ENCODE data around the gene TXNDC17.

DNA sequence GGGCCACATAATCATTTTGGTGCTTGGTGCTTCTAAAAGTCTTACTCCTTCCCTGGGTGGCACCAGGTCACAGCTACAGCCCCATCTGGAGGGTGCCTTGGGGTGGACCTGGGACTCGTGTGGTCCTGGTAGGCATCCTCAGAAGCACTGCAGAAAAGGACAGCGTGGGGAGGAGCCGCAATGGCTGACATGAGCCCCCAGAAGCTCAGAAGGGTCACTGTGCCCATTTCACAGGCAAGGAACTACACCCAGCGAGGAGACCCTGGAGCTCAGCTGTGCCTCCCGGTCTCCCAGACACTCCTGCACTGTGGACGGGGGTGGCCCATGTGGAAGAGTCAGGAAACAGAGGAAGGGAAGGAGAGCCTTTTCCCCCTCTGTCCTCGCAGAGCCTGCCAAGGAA lies 37.1 kb downstream of the TXNDC17 start:
- TF ChIP-seq POU6F1 (CRISPR knock-in tag; IDR thresholded peaks at IDR 0.05; ENCODE audit: borderline replicate concordance, low read depth) = no peak
- TF ChIP-seq OSR1 (CRISPR knock-in tag; IDR thresholded peaks at IDR 0.05) = no peak
- TF ChIP-seq ARNTL (CRISPR knock-in tag; IDR thresholded peaks at IDR 0.05; ENCODE audit: borderline replicate concordance, low read depth) = no peak
- no peak for TF ChIP-seq PPARA (CRISPR knock-in tag; IDR thresholded peaks at IDR 0.05; ENCODE audit: borderline replicate concordance)
- TF ChIP-seq, protein P1, sequence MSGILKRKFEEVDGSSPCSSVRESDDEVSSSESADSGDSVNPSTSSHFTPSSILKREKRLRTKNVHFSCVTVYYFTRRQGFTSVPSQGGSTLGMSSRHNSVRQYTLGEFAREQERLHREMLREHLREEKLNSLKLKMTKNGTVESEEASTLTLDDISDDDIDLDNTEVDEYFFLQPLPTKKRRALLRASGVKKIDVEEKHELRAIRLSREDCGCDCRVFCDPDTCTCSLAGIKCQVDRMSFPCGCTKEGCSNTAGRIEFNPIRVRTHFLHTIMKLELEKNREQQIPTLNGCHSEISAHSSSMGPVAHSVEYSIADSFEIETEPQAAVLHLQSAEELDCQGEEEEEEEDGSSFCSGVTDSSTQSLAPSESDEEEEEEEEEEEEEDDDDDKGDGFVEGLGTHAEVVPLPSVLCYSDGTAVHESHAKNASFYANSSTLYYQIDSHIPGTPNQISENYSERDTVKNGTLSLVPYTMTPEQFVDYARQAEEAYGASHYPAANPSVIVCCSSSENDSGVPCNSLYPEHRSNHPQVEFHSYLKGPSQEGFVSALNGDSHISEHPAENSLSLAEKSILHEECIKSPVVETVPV (CRISPR knock-in tag; IDR thresholded peaks at IDR 0.05) = no peak
- no peak for TF ChIP-seq RARB (CRISPR knock-in tag; IDR thresholded peaks at IDR 0.05)
- TF ChIP-seq TSHZ2 (CRISPR knock-in tag; IDR thresholded peaks at IDR 0.05) = no peak
- TF ChIP-seq BACH2 (CRISPR knock-in tag; IDR thresholded peaks at IDR 0.05; ENCODE audit: borderline replicate concordance) = no peak
- TF ChIP-seq, protein P2, sequence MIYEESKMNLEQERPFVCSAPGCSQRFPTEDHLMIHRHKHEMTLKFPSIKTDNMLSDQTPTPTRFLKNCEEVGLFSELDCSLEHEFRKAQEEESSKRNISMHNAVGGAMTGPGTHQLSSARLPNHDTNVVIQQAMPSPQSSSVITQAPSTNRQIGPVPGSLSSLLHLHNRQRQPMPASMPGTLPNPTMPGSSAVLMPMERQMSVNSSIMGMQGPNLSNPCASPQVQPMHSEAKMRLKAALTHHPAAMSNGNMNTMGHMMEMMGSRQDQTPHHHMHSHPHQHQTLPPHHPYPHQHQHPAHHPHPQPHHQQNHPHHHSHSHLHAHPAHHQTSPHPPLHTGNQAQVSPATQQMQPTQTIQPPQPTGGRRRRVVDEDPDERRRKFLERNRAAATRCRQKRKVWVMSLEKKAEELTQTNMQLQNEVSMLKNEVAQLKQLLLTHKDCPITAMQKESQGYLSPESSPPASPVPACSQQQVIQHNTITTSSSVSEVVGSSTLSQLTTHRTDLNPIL (CRISPR knock-in tag; IDR thresholded peaks at IDR 0.05; ENCODE audit: low read depth) = no peak

Data from SK-N-SH treated with all-trans-retinoic acid at 6 μM for 48 hours (cell line).